ENCODE data around the gene SLC2A9. TPM values are rescaled to one million over a fixed set of nuclear protein-coding genes. Genes with fewer than 3 reads are reported as not detected.

The SLC2A9 gene
- total RNA-seq, 2 experiments from 2014 or later: 0.55 to 0.83 TPM

GRCh38 chr4:9893329-9894108 lies 127.8 kb downstream of the SLC2A9 start:
- peaks cover 17% of the 10 kb centered on the region for H3K27me3 Mint-ChIP-seq
- H3K27ac Mint-ChIP-seq: no peak overlapping the region
- H3K4me1 Mint-ChIP-seq: no peaks in the 10 kb centered on the region
- H3K36me3 Mint-ChIP-seq (ENCODE audit: low read depth): no peaks in the 10 kb centered on the region
- no peak overlapping the region for H3K4me3 Mint-ChIP-seq
- no peak for DNase-seq
- no peaks in the 10 kb centered on the region for H3K9me3 Mint-ChIP-seq
- POLR2A ChIA-PET: no interaction called here
- CTCF ChIA-PET: no interaction called here

GRCh38 chr4:9891740-9892139 lies 129.6 kb downstream of the SLC2A9 start:
- Mint-ChIP-seq H3K27ac (no peak overlapping the region), H3K4me3 (no peak overlapping the region), H3K4me1 (no peaks in the 10 kb centered on the region), H3K36me3 (ENCODE audit: low read depth) (no peaks in the 10 kb centered on the region), H3K9me3 (no peaks in the 10 kb centered on the region), H3K27me3 (peaks cover 14% of the 10 kb centered on the region)
- CTCF ChIA-PET: no interaction called here
- POLR2A ChIA-PET: no interaction called here
- DNase-seq: no peak

- no peak overlapping the region for H3K27ac Mint-ChIP-seq
- ChIA-PET POLR2A (no interaction called here), CTCF (no interaction called here)
- no peak for DNase-seq
- no peaks in the 10 kb centered on the region for H3K36me3 Mint-ChIP-seq (ENCODE audit: low read depth)
- peaks cover 7% of the 10 kb centered on the region for H3K27me3 Mint-ChIP-seq
- H3K9me3 Mint-ChIP-seq: no peaks in the 10 kb centered on the region
- no peaks in the 10 kb centered on the region for H3K4me1 Mint-ChIP-seq
- no peak overlapping the region for H3K4me3 Mint-ChIP-seq
These were observed 130.2 kb downstream of the SLC2A9 start for GRCh38 chr4:9891056-9891455.

GRCh38 chr4:9889306-9889705 lies 132.0 kb downstream of the SLC2A9 start:
- POLR2A ChIA-PET: no interaction called here
- Mint-ChIP-seq H3K27me3 (peaks cover 7% of the 10 kb centered on the region), H3K27ac (no peak overlapping the region), H3K4me3 (no peak overlapping the region), H3K9me3 (no peaks in the 10 kb centered on the region), H3K4me1 (no peaks in the 10 kb centered on the region), H3K36me3 (ENCODE audit: low read depth) (no peaks in the 10 kb centered on the region)
- CTCF ChIA-PET: interaction anchor here (1.4 kb wide), 1 partner anchor 124 kb away, joined by 3 read pairs; no protein-coding TSS in a partner anchor
- DNase-seq: no peak

GRCh38 chr4:9885958-9886357 lies 135.3 kb downstream of the SLC2A9 start:
- ChIA-PET POLR2A (no interaction called here), CTCF (no interaction called here)
- H3K4me1 Mint-ChIP-seq: no peaks in the 10 kb centered on the region
- no peaks in the 10 kb centered on the region for H3K9me3 Mint-ChIP-seq
- H3K4me3 Mint-ChIP-seq: no peak overlapping the region
- H3K27ac Mint-ChIP-seq: no peak overlapping the region
- no peaks in the 10 kb centered on the region for H3K36me3 Mint-ChIP-seq (ENCODE audit: low read depth)
- H3K27me3 Mint-ChIP-seq: peaks cover 2% of the 10 kb centered on the region
- no peak for DNase-seq

GRCh38 chr4:9880406-9881197 lies 140.7 kb downstream of the SLC2A9 start:
- CTCF ChIA-PET: no interaction called here
- Mint-ChIP-seq H3K27ac (no peak overlapping the region), H3K36me3 (ENCODE audit: low read depth) (no peaks in the 10 kb centered on the region), H3K4me3 (no peak overlapping the region), H3K9me3 (no peaks in the 10 kb centered on the region), H3K27me3 (peaks cover 8% of the 10 kb centered on the region), H3K4me1 (no peaks in the 10 kb centered on the region)
- no peak for DNase-seq
- POLR2A ChIA-PET: no interaction called here

- Mint-ChIP-seq H3K27ac (no peak overlapping the region), H3K4me1 (peaks cover 1% of the 10 kb centered on the region), H3K27me3 (peaks cover 10% of the 10 kb centered on the region), H3K4me3 (no peak overlapping the region), H3K9me3 (no peaks in the 10 kb centered on the region), H3K36me3 (ENCODE audit: low read depth) (no peaks in the 10 kb centered on the region)
- POLR2A ChIA-PET: no interaction called here
- no peak for DNase-seq
- CTCF ChIA-PET: no interaction called here
These were observed 144.2 kb downstream of the SLC2A9 start for GRCh38 chr4:9877123-9877522.

- DNase-seq: no peak
- Mint-ChIP-seq H3K36me3 (ENCODE audit: low read depth) (no peaks in the 10 kb centered on the region), H3K4me1 (peaks cover 1% of the 10 kb centered on the region), H3K27me3 (peaks cover 15% of the 10 kb centered on the region), H3K27ac (no peak overlapping the region), H3K4me3 (no peak overlapping the region), H3K9me3 (no peaks in the 10 kb centered on the region)
- ChIA-PET CTCF (interaction anchor here (1.1 kb wide), 1 partner anchor 140 kb away, joined by 3 read pairs; no protein-coding TSS in a partner anchor), POLR2A (no interaction called here)
These were observed 145.8 kb downstream of the SLC2A9 start for GRCh38 chr4:9875516-9875915.

- H3K9me3 Mint-ChIP-seq: no peaks in the 10 kb centered on the region
- ChIA-PET CTCF (no interaction called here), POLR2A (no interaction called here)
- no peak overlapping the region for H3K27ac Mint-ChIP-seq
- H3K4me3 Mint-ChIP-seq: no peak overlapping the region
- peaks cover 1% of the 10 kb centered on the region for H3K4me1 Mint-ChIP-seq
- H3K27me3 Mint-ChIP-seq: peaks cover 16% of the 10 kb centered on the region
- no peaks in the 10 kb centered on the region for H3K36me3 Mint-ChIP-seq (ENCODE audit: low read depth)
- DNase-seq: no peak
These were observed 146.9 kb downstream of the SLC2A9 start for GRCh38 chr4:9874385-9874784.

- ChIA-PET CTCF (no interaction called here), POLR2A (no interaction called here)
- no peaks in the 10 kb centered on the region for H3K4me1 Mint-ChIP-seq
- H3K9me3 Mint-ChIP-seq: no peaks in the 10 kb centered on the region
- H3K27me3 Mint-ChIP-seq: peaks cover 11% of the 10 kb centered on the region
- no peak overlapping the region for H3K27ac Mint-ChIP-seq
- no peaks in the 10 kb centered on the region for H3K36me3 Mint-ChIP-seq (ENCODE audit: low read depth)
- H3K4me3 Mint-ChIP-seq: no peak overlapping the region
- no peak for DNase-seq
These were observed 151.0 kb downstream of the SLC2A9 start for GRCh38 chr4:9870165-9870790.

GRCh38 chr4:9867751-9868425 lies 153.4 kb downstream of the SLC2A9 start:
- no peak overlapping the region for H3K4me3 Mint-ChIP-seq
- POLR2A ChIA-PET: interaction anchor here (1.1 kb wide), 1 partner anchor 74 kb away, joined by 3 read pairs; no protein-coding TSS in a partner anchor
- no peaks in the 10 kb centered on the region for H3K36me3 Mint-ChIP-seq (ENCODE audit: low read depth)
- H3K27me3 Mint-ChIP-seq: peaks cover 8% of the 10 kb centered on the region
- no peak for DNase-seq
- CTCF ChIA-PET: no interaction called here
- H3K9me3 Mint-ChIP-seq: no peaks in the 10 kb centered on the region
- no peaks in the 10 kb centered on the region for H3K4me1 Mint-ChIP-seq
- no peak overlapping the region for H3K27ac Mint-ChIP-seq

- peaks cover 10% of the 10 kb centered on the region for H3K27me3 Mint-ChIP-seq
- H3K36me3 Mint-ChIP-seq (ENCODE audit: low read depth): no peaks in the 10 kb centered on the region
- no peak overlapping the region for H3K27ac Mint-ChIP-seq
- H3K9me3 Mint-ChIP-seq: no peaks in the 10 kb centered on the region
- no peak overlapping the region for H3K4me3 Mint-ChIP-seq
- POLR2A ChIA-PET: no interaction called here
- DNase-seq: no peak
- no peaks in the 10 kb centered on the region for H3K4me1 Mint-ChIP-seq
- CTCF ChIA-PET: no interaction called here
These were observed 154.4 kb downstream of the SLC2A9 start for GRCh38 chr4:9866931-9867330.

- Mint-ChIP-seq H3K36me3 (ENCODE audit: low read depth) (no peaks in the 10 kb centered on the region), H3K4me1 (no peaks in the 10 kb centered on the region), H3K4me3 (no peak overlapping the region), H3K27me3 (peaks cover 7% of the 10 kb centered on the region), H3K27ac (no peak overlapping the region), H3K9me3 (no peaks in the 10 kb centered on the region)
- ChIA-PET CTCF (no interaction called here), POLR2A (no interaction called here)
- no peak for DNase-seq
These were observed 159.7 kb downstream of the SLC2A9 start for GRCh38 chr4:9861561-9861960.
